ENCODE results near the gene ATXN10. TPM values are rescaled to one million over a fixed set of nuclear protein-coding genes. Genes with fewer than 3 reads are reported as not detected.

The ATXN10 gene
- total RNA-seq, 1 donor from 2014 or later = 102 TPM

DNA sequence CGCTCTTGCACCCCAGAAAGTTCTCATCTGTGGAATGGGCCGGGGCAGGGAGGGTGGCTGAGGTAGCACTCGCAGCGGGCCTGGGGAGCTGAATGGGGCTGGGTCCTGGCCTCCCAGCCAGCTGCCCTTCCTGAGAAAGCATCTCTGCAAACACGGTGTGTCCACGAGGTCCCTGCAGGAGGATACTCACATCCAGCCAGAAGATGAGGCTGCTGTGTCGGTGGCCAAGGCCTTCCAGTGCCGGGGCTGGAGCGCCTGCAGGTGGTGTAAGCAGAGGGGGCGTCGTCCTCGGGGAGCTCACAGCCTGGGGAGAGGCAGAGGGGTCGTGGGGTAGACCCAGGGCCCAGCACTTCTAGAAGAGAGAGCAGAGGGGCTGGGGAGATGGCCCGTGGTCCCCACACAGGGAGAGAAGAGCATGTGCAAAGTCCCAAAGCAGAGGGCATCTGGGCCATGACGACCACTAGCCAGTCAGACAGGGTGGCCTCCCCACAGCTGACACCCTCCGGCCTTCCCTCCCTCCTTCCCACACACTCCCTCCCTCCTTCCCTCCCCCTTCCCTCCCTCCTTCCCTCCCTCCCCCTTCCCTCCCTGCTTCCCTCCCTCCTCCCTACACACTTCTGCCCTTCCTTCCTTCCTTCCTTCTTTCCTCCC lies 207.4 kb downstream of the ATXN10 start:
- no peak for DNase-seq

DNA sequence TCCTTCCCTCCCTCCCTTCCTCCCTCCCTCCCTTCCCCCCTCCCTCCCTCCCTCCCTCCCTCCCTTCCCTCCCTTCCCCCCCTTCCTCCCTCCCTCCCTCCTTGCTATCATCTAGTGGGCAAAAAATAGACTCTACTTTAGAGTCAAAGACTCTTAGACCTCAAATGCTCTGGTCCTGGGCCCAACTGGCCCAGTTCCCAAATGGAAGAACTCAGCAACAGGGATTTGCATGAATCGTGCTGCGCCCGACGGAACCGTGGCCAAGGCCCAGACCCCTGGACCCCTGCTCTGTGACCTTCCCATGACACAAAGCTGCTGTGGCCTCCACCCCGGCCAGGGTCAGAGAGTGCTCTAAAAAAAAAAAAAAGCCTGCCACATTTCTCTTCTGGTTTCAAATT lies 207.9 kb downstream of the ATXN10 start:
- DNase-seq = no peak

DNA sequence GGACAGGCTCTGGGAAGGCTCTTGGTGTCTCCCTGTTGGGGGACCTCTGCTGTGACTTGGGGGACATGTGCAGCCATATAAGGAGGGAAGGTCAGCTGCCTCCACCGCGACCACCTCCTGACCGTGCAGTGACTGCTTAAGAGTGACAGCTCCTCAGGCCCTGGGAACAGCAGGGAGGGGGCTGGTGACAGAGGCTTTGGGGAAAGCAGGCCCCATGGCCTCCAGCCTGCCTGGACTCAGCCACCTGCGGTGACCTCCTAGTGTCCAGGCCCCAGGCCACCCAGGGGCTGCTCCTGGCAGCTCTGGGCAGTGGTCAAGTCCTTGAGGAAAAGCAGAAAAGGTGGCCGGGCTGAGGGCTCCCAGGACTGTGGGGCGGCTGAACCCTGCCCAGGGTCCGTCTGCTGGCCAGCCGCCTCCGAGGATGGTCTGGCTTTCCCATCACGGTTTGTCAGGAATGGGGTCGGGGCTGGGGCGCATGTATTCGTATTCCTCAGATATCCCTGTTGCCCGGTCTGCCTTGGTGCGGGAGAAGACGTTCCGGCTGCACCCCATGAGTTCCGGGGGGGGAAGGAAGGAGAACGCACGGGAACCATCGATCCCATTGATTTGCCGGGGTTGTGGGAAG lies 208.6 kb downstream of the ATXN10 start:
- no peak for DNase-seq

DNA sequence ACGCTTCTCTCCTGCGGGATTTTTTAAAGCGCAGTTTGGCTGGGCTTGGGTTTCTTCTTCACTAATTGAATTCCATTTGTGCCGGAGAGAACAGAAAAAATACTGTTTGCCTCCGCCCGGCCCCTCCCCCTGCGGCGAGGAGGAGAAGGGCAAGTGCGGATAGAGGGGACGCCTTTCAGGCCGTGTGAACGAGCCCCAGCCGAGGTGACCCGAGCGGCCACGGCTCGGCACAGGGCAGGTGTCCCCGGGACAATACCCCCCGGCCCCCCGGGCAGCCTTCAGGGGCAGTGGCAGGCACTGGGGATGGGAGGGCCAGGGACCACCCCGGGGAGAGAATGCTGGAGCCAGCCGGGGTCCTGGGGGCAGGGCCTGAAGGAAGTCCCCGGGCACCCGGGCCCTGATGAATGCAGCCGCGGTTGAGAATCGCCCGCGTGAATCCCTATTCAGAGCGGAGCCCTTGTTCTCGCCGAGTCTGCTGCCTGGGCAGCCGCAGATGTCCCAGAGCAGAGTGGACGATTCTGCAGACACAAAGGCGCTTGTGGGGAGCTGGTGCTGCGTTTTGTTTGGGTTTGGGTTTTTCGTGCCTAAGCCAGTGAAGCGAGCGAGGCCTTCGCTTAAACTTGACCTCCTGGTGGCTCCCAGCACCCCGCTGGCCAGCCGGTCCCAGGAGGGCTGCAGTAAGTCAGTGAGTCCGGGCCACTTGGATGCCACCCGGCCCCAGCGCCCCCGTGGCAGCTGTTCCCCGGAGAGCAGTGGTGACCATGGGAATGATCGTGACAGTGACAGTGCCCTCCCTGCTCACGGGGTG lies 209.3 kb downstream of the ATXN10 start:
- no peak for DNase-seq

DNA sequence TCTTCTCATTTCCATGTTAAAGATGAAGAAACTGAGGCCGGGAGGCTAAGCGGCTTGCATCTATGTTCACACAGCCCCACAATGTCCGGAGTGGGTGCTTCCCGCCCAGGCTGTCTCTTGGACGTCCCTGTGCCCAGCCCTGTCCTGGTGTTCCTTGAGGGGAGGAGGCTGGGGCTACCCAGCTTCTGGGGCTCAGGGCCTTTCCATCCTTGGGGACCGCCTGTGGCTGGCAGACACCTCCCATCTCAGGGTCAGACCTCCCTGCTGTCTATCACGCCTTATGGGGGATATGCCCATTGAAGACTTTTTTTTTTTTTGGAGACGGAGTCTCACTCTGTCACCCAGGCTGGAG lies 209.9 kb downstream of the ATXN10 start:
- DNase-seq = no peak

DNA sequence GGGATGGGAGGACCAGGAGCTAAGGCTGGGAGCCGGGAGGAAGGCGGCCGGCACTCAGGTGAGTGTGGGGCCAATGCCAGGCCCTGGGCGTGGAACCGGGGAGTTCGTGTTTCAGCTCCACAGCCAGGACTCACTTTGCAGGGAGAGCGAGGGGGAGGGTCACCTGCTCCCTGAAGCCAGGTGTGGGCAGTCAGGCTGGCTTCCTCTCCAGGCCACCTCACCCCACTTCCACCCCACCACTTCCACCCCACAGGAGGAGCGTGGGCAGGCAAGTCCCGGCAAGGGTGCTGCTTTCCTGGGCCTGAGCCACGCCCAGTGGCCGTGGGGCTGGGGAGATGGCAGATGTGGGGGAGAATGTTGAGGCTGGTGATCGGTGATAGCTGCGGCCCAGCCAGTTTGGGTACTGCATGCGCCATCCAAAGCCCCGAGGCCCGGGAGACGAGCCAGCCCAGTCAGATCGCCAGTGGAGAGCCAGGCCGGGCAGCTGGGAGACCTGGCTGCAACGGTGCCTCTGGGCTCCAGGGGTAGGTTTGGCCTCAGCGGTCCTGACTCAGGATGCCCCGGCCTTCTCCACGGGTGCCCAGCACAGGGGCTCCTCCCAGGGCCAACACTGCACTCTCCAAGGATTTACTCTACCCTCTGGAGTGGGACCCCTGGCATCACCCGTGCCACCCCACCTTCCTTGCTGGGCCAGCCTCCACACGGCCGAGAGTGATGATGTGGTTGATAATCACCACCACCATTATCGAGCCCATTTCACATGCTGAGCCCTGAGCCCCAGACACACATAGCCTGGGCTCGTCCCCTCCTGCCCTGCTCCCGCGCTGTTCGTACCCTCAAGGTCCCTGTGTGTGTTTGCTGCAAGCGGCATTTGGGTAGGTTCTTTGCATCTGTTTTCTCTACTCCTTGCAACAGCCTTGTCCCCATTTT lies 211.5 kb downstream of the ATXN10 start:
- DNase-seq = no peak

DNA sequence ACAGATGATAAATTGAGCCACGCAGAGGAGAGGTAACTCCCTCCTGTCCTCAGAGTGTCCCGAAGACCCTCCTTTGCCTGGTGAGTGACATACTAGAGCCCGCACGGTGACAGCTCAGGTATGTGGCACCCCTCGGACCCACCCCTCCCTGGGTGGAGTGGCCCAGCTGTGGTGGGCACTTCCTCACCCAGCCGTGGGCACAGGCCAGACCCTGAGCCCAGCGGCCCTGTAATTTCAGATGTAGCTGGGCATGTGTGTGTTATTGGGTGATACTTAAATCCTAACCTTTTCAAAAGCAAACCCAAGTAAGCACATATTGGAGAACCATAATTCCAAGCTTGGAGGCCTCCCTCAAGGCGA lies 212.2 kb downstream of the ATXN10 start:
- no peak for DNase-seq

DNA sequence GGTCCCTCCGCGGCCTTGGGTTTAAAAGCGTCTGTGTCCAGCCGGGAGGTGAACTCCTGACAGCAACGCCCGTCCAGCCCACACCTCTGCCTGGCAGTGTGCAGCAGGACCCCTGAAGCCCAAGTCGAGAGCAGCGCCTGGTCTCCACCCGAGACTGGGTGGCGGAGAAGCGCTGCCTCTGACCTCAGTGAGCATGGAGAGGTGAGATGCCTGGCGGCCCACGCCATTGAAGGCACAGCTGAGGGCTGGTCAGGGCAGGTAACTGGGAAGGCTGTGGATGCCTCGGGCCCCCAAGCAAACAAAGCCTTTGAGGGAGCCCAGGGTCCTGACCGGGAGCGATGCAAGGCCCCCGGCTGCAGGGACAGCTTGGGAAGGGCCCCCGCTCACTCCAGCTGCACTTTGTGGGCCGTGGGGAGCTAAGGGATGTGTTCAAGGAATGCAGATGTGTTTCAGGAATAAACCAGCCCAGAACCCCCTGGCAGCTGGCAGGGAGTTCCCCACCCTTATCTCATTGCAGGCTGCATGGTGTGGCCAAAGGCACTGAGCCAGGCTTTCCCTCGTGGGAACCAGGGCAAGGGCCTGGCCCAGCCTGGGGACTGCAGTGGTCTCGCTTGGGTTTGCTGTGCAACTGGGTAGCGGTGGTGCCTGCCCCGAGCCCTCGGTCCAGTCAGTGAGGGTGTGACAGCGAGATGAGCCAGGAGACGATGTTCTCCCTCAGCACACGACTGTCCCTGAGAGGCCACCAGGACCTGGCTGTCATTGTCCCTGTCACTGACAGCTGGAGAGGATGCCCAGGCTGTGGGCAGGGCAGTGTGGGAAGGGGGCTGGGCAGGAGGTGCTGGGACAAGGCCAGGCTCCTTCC lies 212.8 kb downstream of the ATXN10 start:
- no peak for DNase-seq

DNA sequence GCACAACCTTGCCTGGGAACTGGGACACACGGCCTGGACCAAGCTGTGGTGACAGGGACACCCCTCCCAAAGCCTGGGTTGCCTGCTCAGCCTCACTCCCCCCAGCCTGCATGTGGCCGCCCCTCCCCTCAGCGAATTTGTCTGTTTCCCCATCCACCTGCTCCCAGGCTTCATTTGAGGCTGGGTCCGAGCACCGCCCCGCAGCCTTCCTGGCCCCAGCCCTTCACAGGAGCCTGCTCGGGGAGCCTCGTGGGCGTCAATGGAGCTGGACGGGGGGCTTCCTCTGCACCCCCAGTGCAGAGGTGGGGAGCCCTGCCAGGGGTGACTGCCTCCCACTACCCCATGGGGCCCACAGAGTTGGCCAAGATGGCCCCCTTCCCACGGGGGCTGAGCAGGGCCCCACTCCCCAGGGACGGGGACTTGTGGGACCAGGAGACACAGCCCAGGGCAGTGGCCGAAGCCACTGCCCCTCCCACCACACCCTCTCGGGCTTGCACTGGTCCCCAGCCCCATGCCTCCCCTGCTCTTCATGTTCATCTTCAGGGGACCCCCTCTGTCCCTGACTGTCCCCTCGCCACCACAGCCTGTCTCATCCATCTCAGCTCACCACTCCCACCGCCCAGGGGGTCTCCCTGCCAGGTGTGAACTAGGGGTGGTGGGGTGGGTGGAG lies 213.7 kb downstream of the ATXN10 start:
- no peak for DNase-seq

DNA sequence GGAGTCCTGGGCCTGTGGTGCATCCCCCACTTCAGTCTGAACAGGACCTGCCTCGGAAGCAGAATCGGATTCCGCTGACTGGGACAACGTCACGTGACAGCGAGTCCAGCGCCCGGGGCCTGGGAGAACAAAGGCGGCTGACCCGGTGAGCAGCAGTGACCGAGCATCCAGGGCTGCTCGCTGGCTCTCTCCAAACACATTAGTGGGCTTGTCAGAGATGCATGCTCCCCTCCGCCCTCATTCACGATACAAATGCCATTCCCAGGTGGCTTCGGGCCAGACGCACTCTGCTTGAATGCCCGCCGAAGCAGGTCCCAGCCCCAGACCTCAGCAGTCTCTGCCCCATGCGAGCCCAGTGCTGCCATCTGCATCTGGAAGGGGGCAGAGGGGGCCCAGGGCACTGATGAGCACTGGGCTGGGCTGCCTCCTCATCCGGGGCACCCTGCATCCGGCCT lies 214.3 kb downstream of the ATXN10 start:
- no peak for DNase-seq

DNA sequence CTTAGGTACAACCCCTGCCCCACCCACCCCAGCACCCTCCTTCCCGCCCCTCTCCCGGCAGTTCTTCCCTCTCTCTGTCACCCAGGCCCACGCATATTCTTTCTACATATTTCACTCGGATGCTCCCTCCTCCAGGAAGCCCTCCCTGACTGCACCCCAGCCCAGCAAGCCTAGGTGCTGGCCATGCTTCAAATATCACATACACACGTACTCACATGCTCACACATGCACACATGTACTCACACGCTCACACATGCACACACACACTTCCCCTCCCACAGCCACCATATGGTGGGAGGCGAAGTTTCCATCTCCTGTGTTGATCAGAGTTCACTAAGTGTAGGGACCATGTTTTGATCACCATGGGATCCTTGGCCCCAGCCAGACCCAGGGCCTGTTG lies 214.9 kb downstream of the ATXN10 start:
- DNase-seq = no peak

DNA sequence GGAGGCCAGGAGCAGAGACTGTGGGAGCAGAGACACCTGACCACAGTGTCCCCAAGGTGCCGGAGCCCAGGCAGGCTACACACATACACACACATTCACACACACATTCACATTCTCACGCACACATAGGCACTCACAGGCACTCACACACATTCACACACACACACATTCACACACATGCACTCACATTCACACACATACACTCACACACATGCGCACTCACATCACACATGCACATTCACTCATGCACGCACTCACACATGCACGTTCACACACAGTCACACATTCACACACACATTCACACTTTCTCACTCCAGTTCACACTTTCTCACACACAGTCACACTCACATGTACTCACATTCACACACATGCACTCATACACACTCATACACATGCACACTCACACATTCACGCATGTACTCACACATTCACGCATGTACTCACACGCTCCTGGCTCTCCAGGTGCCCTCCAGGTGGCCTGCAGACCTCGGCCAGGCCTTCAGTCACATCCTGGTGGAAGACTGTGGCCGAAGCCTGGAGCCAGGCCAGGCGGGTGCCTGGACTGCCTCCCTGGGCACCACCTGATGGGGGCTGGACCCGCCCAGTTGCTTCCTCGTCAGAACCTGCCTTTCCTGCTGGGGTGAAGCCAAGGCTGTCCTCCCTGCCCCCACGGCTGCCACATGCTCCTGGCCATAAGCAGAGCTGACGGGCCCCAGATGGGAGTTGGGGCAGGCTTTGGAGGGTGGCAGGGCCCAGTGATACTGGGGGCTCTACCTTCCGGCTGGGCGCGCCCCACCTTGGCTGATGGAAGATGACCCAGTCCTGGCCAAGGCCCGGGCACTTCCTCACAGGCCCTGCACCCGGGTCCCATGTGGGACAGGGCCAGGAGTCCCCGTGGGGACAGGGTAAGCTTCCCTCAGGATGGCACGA lies 215.8 kb downstream of the ATXN10 start:
- no peak for DNase-seq

DNA sequence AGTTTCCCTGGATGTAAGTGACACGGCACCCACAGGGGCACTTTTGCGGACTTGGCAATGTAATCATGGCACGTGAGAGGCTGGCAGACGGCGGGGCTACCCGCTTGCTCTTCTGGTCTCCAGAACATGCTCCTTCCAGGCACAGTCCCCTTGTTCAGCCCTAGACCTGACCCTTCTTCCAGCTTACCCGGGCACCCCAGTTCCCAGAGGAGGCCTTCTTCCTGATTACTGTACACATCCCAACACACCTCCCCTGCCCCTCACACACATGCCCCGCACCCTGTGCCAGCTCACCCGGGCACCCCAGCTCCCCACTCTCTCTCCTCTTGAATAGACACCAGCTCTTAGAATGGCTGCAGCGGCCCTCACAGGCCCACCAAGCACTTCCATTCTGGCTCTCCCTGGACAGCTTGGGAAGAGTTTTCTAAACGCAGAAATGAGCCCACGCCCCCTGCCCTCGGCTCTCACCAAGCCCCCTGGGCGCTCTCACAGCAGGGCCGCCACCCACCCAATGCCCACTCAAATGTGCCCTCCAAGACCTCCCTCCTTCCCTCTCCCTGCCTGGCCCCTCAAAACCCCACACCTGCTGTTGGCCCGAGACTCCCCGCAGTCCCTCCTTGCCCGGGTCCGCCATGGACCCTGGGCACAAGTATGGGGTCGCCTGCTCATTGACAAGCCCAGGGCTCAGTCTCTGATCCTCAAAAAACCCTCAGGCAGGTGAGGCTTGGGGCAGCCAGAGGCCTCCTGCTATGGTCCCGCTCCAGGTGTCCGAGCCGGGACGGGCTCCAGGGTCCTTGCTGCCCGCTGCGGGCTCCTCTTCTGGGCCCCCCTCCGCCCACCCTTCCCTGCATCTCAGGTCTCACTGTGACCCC lies 216.8 kb downstream of the ATXN10 start:
- DNase-seq = no peak

DNA sequence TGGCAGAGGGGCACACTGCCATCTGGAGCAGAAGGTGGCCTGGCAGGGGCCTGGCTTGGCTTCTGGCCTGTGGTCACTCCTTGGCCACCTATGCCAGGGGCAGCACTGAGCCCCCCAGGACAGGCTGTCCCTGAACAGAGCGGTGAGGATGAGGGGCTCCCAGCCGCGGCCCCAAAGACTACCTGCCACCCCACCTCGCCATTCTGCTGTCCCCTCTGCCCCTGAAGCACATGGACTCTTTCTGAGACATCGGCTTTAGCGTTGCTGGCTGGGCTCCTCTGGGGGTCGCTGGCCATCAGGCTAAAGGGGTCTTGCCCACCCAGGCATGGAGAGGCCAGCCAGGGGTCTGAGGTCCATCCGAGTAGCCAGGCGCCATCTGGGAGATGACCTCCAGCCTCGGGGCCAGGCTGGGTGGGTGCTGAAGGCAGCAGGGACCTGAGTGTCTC lies 217.5 kb downstream of the ATXN10 start:
- no peak for DNase-seq

DNA sequence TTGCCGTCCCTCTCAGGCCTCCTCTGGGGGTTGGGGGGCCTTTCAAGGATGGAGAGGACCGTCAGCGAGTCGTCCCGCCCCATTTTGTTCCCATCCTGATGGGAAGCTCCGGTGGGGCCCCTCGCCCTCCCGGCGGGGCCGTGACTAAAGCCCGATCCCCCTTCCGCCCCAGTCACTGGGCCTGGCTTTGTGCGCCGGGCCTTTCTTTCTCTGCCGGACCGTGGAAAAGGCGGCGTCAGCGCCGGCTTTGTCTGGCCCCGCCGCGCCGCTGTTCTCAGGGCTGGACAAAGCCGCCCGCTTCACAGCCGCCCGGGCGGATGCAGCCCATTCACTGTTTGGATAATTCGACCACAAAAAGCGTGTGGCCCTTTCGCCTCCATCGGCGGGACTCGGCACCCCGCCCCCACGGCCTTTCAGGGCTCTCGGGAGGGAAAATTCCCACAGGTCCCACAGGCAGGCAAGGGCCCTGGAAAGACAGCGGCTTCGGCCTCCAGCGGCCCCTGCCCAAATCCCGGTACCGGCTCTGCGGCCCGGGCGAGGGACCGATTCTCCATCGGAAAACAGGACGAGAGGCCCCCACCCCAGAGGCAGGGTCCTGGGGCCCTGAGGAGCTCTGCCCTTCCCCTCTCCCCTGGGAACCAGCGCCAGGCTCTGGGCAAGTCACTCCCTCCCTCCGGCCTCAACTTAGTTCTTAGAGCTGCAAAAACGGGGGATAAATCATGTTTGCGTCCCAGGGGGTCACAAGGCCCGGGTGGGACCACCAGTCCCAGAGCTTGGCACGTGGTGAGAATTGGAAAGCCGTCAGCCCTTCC lies 218.1 kb downstream of the ATXN10 start:
- no peak for DNase-seq

DNA sequence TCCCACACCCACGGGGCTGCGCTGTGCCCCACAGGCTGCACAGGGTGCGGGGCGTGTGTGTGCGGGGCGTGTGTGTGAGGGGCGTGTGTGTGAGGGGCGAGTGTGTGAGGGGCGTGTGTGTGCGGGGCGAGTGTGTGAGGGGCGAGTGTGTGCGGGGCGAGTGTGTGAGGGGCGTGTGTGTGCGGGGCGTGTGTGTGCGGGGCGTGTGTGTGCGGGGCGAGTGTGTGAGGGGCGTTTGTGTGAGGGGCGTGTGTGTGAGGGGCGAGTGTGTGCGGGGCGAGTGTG lies 218.7 kb downstream of the ATXN10 start:
- DNase-seq = no peak

DNA sequence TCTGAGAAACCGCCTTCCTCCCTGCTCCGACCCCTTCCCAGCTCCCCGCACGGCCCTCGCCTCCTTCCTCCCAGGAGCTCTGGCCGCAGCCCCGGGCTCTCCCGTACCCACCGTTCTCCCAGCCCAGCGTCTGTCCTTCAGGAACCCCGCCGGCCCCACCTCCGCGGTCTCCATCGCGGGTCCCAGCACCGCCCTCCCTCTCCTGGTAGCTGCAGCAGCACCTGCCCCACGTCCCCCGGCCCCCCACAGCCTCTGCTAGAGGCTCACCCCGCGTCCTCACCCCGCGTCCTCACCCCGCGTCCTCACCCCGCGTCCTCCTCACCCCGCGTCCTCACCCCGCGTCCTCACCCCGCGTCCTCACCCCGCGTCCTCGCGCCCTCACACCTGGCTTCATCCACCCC lies 219.4 kb downstream of the ATXN10 start:
- DNase-seq = no peak

DNA sequence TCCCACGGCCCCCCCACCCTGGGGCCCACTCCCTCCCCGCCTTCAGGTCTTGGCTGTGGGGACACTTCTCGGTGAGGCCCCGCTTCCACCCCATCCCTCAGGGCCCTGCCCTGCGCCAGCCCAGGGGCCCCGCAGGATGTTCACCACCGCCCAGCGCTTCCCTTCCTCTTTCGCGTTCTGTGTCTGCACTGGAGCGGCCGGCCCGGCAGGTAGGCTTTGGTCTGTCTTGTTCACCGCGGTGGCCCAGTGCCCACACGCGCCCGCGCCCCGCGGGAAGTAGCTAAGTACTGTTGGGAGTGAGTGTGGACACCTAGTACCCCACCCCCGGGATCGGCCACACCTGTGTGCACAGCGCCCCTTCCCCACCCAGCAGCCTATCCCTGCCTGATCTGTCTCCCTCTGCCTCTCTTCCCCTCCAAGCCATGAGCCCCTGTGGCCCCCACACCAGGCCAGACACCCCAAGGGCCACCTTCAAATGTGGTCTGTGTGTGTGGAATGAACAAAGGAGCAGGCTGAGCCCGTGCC lies 219.9 kb downstream of the ATXN10 start:
- no peak for DNase-seq

Data from skin of body (tissue), 2 donors.